ACC112 (cell line): ENCODE measurements around the gene SHANK3.

Experiments
- H2AFZ ChIP-seq: fragments of 200-600 bp; sonication (generic); one replicate; pipeline ENCODE4 v1.6.0; 2017; ENCODE audit warnings: antibody characterized with exemption, low read length; ENCODE audit not compliant: unreplicated experiment
- H3K27ac ChIP-seq: fragments of 200-600 bp; sonication (generic); 2 replicates; pipeline ENCODE4 v1.5.1; 2014; ENCODE audit warnings: low read depth, mild to moderate bottlenecking, antibody characterized with exemption, low read length, moderate library complexity
- H3K27me3 ChIP-seq: fragments of 200-600 bp; sonication (generic); 2 replicates; pipeline ENCODE4 v1.6.1; 2014; ENCODE audit warnings: mild to moderate bottlenecking, antibody characterized with exemption, low read length, moderate library complexity, mixed read lengths; ENCODE audit not compliant: insufficient read depth
- H3K36me3 ChIP-seq: fragments of 200-600 bp; sonication (generic); 2 replicates; pipeline ENCODE4 v1.6.1; 2016; ENCODE audit warnings: mild to moderate bottlenecking, antibody characterized with exemption, low read length, moderate library complexity, mixed read lengths; ENCODE audit not compliant: insufficient read depth
- H3K4me1 ChIP-seq: fragments of 200-600 bp; sonication (generic); one replicate; pipeline ENCODE4 v1.6.1; 2016; ENCODE audit warnings: low read length, mixed read lengths; ENCODE audit not compliant: insufficient read depth, unreplicated experiment, control insufficient read depth
- H3K4me3 ChIP-seq: fragments of 200-600 bp; sonication (generic); 2 replicates; pipeline ENCODE4 v1.5.1; 2014; ENCODE audit warnings: mild to moderate bottlenecking, low read depth, low read length
- H3K79me2 ChIP-seq: fragments of 200-600 bp; sonication (generic); one replicate; pipeline ENCODE4 v1.6.0; 2016; ENCODE audit warnings: low read length; ENCODE audit not compliant: control insufficient read depth, unreplicated experiment, insufficient read depth

SHANK3 gene

GRCh38 chr22:50722048-50722701, 49.6 kb downstream of the SHANK3 start:
- Histone ChIP-seq H3K36me3 (no peaks in the 10 kb centered on the region), H3K4me1 (no peaks in the 10 kb centered on the region), H3K27me3 (peaks cover 6% of the 10 kb centered on the region; the same call in 1 of the 2 replicates), H3K27ac (no peak overlapping the region), H3K4me3 (no peak overlapping the region), H2AFZ (no peak overlapping the region), H3K79me2 (no peaks in the 10 kb centered on the region)
